ENCODE results near the gene MYRIP. TPM values are rescaled to one million over a fixed set of nuclear protein-coding genes. Genes with fewer than 3 reads are reported as not detected.

The MYRIP gene
- total RNA-seq, 1 donor: not detected

- no peak for TF ChIP-seq CTCF (IDR thresholded peaks at IDR 0.05; ENCODE audit: insufficient read depth, low read depth, low read length)
- no peak overlapping the region for H3K4me3 ChIP-seq (ENCODE audit: low read depth, low read length)
These were observed 101.5 kb downstream of the MYRIP start for GRCh38 chr3:39910826-39911464.

GRCh38 chr3:39911465-39912309, 102.3 kb downstream of the MYRIP start:
- H3K4me3 ChIP-seq (ENCODE audit: low read depth, low read length): no peak overlapping the region
- no peak for DNase-seq (ENCODE audit: low read depth)
- no peak for TF ChIP-seq CTCF (IDR thresholded peaks at IDR 0.05; ENCODE audit: insufficient read depth, low read depth, low read length)

More at GRCh38 chr3:39910826-39911464, 101.5 kb downstream of the MYRIP start:
- DNase-seq (ENCODE audit: low read depth): no peak

- no peak overlapping the region for H3K4me3 ChIP-seq (ENCODE audit: low read depth, low read length)
- DNase-seq (ENCODE audit: low read depth): no peak
- no peak for TF ChIP-seq CTCF (IDR thresholded peaks at IDR 0.05; ENCODE audit: insufficient read depth, low read depth, low read length)
These were observed 105.6 kb downstream of the MYRIP start for GRCh38 chr3:39915027-39915426.

GRCh38 chr3:39917065-39917773, 107.8 kb downstream of the MYRIP start:
- TF ChIP-seq CTCF (IDR thresholded peaks at IDR 0.05; ENCODE audit: insufficient read depth, low read depth, low read length): no peak
- H3K4me3 ChIP-seq (ENCODE audit: low read depth, low read length): no peak overlapping the region
- DNase-seq (ENCODE audit: low read depth): no peak

- no peak for TF ChIP-seq CTCF (IDR thresholded peaks at IDR 0.05; ENCODE audit: insufficient read depth, low read depth, low read length)
- no peak for DNase-seq (ENCODE audit: low read depth)
- H3K4me3 ChIP-seq (ENCODE audit: low read depth, low read length): no peak overlapping the region
These were observed 109.9 kb downstream of the MYRIP start for GRCh38 chr3:39919281-39919680.

- H3K4me3 ChIP-seq (ENCODE audit: low read depth, low read length): no peak overlapping the region
- DNase-seq (ENCODE audit: low read depth): no peak
- TF ChIP-seq CTCF (IDR thresholded peaks at IDR 0.05; ENCODE audit: insufficient read depth, low read depth, low read length): no peak
These were observed 110.9 kb downstream of the MYRIP start for GRCh38 chr3:39920271-39920670.

Data from fibroblast of villous mesenchyme (primary cell).